Inflammatory macrophage treated with lipopolysaccharide for 4 hours (primary cell): Measurements from ENCODE around the gene HK1.
"Not testable (repeated sequence)": the region's sequence is repeated elsewhere in the genome, so short reads cannot be mapped to it uniquely, and the experiment has no call there.

ENCODE experiments used
- DNase-seq: peaks from one replicate; pipeline ENCODE4 v3.0.0-alpha.2; 2020

HK1 gene

GRCh38 chr10:69278446-69278963, at the start of gene HK1:
Gene HK1 (plus strand): TSS chr10:69278496.
- DNase-seq, result peak; percentile 9

- DNase-seq, result no peak
Measured at GRCh38 chr10:69229616-69229916, 48.7 kb upstream of the HK1 start.

GRCh38 chr10:69230128-69230527, 48.2 kb upstream of the HK1 start:
- DNase-seq, result no peak

DNA sequence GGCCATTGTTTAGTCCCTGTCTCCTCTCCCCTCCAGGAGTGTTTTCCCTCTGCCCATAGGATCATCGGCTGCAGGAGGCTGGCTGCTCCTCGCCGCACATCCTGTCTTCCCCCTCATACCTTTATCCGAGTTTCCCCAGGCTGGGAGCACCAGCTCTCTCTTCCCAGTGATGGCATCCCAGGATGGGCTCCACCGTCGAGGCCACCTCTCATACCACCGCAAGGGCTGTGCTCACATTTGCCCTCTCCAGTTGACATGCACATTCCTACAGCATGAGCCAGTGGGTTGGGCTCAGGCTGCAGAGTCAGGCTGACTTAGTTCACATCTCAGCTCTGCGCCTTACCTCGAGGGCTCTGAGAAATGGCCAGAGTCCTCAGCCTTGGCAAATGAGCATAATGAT, 46.0 kb upstream of the HK1 start:
- no peak for DNase-seq

GRCh38 chr10:69232736-69233480, 45.4 kb upstream of the HK1 start:
- DNase-seq, result no peak

DNA sequence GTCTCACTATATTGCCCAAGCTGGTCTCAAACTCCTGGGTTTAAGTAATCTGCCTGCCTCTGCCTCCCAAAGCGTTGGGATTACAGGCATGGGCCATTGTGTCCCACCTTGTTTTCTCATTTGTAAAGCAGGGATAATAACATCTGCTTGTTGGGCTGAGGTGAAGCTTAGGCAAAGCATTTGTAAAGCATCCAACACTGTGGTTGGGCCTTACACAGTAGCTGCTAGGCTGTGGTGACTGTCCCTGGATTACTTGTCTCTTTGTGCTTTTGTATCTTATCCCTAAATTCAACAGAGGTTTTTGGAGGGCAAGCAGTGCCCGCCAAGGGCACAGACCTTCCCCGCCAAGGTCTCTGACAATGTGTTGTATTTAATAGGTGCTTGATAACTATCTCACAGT, 43.8 kb upstream of the HK1 start:
- DNase-seq, result no peak

- DNase-seq, result peak; percentile 68
Measured at GRCh38 chr10:69237528-69238159, 40.7 kb upstream of the HK1 start.

GRCh38 chr10:69239136-69239535, 39.2 kb upstream of the HK1 start:
- no peak for DNase-seq

DNA sequence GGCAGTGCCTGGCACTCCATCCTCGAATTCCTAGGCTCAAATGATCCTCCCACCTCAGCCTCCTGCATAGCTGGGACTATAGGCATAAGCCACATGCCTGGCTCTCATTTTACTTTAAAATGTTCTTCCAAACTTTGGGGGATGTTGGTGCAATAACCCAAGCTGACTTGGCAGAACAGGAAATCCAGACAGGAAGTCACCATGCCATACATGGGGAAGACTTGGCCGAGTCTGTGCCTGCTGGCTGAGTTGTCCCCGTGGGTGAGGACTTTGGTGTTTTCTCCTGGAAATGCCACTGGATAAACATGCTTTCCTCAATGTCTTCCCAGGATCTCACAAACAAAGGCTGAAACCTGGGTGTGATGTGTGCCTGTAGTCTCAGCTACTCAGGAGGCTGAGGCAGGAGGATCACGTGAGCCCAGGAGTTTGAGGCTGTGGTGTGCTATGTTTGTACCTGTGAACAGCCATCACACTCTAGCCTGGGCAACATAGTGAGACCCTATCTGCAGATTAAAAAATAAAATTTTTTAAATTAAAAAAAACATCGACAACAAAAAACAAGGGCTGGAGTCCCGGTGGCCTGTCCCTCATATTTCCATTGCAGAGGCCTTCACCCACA, 38.4 kb upstream of the HK1 start:
- DNase-seq, result peak; percentile 36

DNA sequence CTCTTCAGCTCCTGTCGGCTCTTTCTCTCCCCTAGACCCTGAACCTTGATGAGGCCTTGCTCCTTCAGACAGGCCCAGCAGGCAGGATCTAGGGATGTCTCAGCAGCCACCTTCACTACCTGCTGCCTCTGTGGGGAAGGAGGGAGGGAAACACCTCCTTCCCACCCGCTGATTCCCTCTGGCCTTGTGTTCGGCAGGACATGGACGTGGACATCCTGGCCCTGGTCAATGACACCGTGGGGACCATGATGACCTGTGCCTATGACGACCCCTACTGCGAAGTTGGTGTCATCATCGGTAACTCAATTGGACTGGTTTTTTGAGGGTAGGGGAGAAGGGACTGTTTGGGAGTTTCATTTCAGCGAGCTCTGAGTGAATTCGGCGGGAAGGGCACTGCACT, 37.8 kb upstream of the HK1 start:
- DNase-seq, result no peak

- DNase-seq, result no peak
Measured at GRCh38 chr10:69241575-69241974, 36.7 kb upstream of the HK1 start.

GRCh38 chr10:69242040-69242851, 36.0 kb upstream of the HK1 start:
- no peak for DNase-seq

GRCh38 chr10:69242852-69243212, 35.5 kb upstream of the HK1 start:
- DNase-seq, result no peak

DNA sequence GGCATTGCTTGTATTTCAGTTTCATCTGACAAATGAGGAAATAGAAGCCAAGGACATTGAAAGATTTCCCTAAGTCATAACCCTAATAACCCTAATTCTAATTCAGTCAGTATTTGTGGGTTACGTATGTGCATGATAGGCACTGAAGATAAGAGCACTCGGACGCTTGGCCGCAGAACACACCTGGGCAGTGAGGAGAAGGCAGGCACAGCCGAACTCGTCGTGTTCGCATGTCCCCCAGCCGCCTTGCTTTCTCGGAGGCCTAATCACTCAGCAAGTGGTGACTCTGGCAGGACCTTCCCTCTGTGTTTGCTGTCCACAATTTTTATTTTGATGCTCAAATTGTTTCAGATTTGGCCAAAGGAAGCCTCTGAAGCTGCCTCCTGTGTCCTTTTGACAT, 34.5 kb upstream of the HK1 start:
- no peak for DNase-seq

GRCh38 chr10:69246036-69246435, 32.3 kb upstream of the HK1 start:
- DNase-seq, result no peak

DNA sequence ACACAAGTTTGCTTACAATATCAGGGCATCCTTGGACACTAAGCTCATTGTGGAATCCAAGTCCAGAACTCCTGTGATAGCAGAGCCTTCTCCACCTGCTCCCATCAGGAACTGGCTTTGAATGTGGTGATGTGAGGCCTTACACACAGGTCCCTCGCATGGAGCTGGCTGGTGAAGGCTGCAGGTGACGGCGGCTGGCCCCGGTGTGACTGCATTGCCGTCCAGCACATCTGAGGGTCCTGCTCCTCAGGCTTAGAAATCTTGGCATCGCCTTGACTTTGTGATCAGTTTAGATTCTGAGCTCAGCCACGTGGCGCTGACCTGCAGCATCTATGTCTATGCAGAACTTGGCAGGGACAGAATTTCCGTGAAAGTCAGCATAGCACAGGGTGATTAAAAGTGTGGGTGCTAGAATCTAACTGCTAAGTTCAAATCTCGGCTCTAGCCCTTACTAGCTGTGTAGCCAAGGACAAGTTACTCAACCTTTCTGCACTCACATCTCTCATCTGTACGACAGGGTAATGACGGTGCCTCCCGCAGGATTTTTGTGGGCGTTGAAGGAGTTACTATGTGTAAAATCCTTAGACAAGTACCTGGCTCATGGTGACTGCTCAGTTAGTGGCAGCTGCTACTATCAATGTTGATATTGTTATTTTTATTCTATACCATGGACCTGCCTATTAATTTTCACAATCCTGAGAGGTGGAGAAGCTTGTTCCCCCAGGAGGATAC, 31.5 kb upstream of the HK1 start:
- no peak for DNase-seq

DNA sequence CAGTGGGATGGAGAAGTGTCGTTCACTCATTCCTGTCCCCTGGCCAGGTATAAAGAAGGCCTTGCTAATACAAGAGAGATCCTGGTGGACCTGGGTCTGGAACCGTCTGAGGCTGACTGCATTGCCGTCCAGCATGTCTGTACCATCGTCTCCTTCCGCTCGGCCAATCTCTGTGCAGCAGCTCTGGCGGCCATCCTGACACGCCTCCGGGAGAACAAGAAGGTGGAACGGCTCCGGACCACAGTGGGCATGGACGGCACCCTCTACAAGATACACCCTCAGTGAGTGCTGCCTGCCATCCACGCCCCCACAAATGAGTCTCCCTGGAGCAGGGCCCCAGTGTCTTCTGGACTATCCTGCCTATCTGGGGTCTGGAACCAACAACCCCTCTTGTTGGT, 31.0 kb upstream of the HK1 start:
- DNase-seq, result no peak

DNA sequence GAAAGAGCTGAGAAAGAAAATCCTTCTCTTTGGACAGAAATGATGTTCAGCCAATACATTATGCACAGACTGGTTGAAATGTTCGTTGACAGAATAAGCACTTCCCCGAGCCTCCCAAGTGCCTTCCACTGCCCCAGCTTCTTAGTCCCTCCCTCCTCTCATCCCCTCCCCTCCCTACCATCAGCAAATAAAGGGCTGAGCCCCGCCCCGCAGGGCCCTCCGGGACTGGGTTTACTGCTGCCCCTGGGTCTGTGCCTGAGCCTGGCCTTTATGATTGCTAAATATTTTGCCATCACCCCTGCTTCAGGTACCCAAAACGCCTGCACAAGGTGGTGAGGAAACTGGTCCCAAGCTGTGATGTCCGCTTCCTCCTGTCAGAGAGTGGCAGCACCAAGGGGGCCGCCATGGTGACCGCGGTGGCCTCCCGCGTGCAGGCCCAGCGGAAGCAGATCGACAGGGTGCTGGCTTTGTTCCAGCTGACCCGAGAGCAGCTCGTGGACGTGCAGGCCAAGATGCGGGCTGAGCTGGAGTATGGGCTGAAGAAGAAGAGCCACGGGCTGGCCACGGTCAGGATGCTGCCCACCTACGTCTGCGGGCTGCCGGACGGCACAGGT, 30.1 kb upstream of the HK1 start:
- DNase-seq, result no peak

GRCh38 chr10:69250041-69250440, 28.3 kb upstream of the HK1 start:
- no peak for DNase-seq

DNA sequence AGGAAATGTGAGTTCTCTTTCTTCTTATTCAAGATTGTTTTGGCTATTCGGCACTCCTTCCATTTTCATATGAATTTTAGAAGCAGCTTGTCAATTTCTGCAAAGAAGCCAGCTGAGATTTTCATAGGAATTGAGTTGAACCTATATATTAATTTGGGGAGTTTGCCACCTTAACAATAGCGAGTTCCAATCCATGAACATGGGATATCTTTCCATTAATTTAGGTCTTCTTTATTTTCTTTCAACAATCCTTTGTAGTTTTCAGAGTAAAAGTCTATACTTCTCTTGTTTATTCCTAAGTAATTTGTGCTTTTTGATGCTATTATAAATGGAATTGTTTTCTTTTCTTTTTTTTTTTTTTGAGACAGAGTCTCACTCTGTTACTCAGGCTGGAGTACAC, 26.9 kb upstream of the HK1 start:
- not testable (repeated sequence) for DNase-seq

DNA sequence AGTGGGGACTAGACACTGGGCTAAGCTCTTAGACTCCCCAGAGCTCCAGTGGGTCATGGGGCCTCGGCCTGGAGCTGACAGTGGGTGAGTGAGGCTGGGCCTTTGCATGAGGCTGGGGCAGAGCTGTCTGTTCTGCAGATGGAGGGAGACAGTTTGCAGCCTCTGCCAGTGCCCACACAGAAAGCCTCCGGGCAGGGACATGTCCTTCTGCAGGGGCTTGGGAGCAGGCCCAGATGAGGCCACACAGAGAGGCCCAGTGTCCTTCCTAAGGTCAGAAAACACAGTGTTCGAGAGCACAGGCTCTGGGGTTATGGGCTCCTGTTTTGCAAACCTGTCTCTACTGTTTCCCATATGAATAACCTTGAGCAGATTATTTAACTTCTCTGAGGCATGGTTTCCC, 25.1 kb upstream of the HK1 start:
- no peak for DNase-seq

DNA sequence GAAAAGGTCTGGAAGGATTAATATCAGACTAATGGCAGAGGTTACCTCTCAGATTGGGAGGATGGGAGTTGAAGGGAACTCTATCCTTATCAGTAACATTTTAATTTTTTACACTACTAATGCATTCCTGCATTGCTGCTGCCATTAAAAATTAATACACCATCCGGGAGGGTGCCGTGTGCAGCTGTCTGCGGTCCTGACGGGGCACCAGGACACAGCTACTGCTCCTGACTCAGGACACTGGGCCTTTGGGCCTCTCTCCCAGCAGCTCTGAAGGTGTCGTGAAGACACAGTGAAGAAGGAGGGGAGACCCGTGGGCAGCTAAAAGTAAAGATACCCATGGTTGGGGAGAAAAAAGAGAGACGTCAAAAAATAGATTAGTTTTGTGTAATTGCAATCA, 23.4 kb upstream of the HK1 start:
- no peak for DNase-seq
